ENCODE measurements around the gene AOPEP.

Gene AOPEP

GRCh38 chr9:95008151-95008771, 281.8 kb downstream of the AOPEP start:
- Histone ChIP-seq H3K27me3 (replicated peaks; ENCODE audit: control insufficient read depth, insufficient read depth, low read length) (no peaks in the 10 kb centered on the region), H3K4me3 (replicated peaks; ENCODE audit: low read depth, low read length) (no peak overlapping the region), H3K36me3 (ENCODE audit: control insufficient read depth, insufficient read depth, low read length) (no peaks in the 10 kb centered on the region)
- TF ChIP-seq CTCF (IDR thresholded peaks at IDR 0.05; ENCODE audit: insufficient read depth, low read length, poor library complexity, severe bottlenecking): no peak
- DNase-seq (ENCODE audit: extremely low read depth, insufficient read length): no peak

GRCh38 chr9:95009459-95009858, 283.0 kb downstream of the AOPEP start:
- H3K36me3 ChIP-seq (ENCODE audit: control insufficient read depth, insufficient read depth, low read length): no peaks in the 10 kb centered on the region
- DNase-seq (ENCODE audit: extremely low read depth, insufficient read length): no peak
- no peak for TF ChIP-seq CTCF (IDR thresholded peaks at IDR 0.05; ENCODE audit: insufficient read depth, low read length, poor library complexity, severe bottlenecking)
- no peak overlapping the region for H3K4me3 ChIP-seq (replicated peaks; ENCODE audit: low read depth, low read length)
- H3K27me3 ChIP-seq (replicated peaks; ENCODE audit: control insufficient read depth, insufficient read depth, low read length): no peaks in the 10 kb centered on the region

- H3K4me3 ChIP-seq (replicated peaks; ENCODE audit: low read depth, low read length): no peak overlapping the region
- H3K36me3 ChIP-seq (ENCODE audit: control insufficient read depth, insufficient read depth, low read length): no peaks in the 10 kb centered on the region
- no peak for TF ChIP-seq CTCF (IDR thresholded peaks at IDR 0.05; ENCODE audit: insufficient read depth, low read length, poor library complexity, severe bottlenecking)
- H3K27me3 ChIP-seq (replicated peaks; ENCODE audit: control insufficient read depth, insufficient read depth, low read length): no peaks in the 10 kb centered on the region
- no peak for DNase-seq (ENCODE audit: extremely low read depth, insufficient read length)
Observed at GRCh38 chr9:95010431-95010838, 283.9 kb downstream of the AOPEP start.

- Histone ChIP-seq H3K4me3 (replicated peaks; ENCODE audit: low read depth, low read length) (no peak overlapping the region), H3K36me3 (ENCODE audit: control insufficient read depth, insufficient read depth, low read length) (no peaks in the 10 kb centered on the region), H3K27me3 (replicated peaks; ENCODE audit: control insufficient read depth, insufficient read depth, low read length) (no peaks in the 10 kb centered on the region)
- DNase-seq (ENCODE audit: extremely low read depth, insufficient read length): no peak
- TF ChIP-seq CTCF (IDR thresholded peaks at IDR 0.05; ENCODE audit: insufficient read depth, low read length, poor library complexity, severe bottlenecking): no peak
Observed at GRCh38 chr9:95012035-95012708, 285.7 kb downstream of the AOPEP start.

- no peak for TF ChIP-seq CTCF (IDR thresholded peaks at IDR 0.05; ENCODE audit: insufficient read depth, low read length, poor library complexity, severe bottlenecking)
- H3K4me3 ChIP-seq (replicated peaks; ENCODE audit: low read depth, low read length): no peak overlapping the region
- no peak for DNase-seq (ENCODE audit: extremely low read depth, insufficient read length)
- no peaks in the 10 kb centered on the region for H3K27me3 ChIP-seq (replicated peaks; ENCODE audit: control insufficient read depth, insufficient read depth, low read length)
- H3K36me3 ChIP-seq (ENCODE audit: control insufficient read depth, insufficient read depth, low read length): no peaks in the 10 kb centered on the region
Observed at GRCh38 chr9:95012902-95013301, 286.4 kb downstream of the AOPEP start.

All from GM06990 (cell line).